ENCODE data around the gene RNASE11.
"Not testable (repeated sequence)": the region's sequence is repeated elsewhere in the genome, so short reads cannot be mapped to it uniquely, and the experiment has no call there.

RNASE11 gene

GRCh38 chr14:20620798-20621478, 33.1 kb upstream of the RNASE11 start:
- Mint-ChIP-seq H3K4me1 (ENCODE audit: low read depth) (peaks cover 35% of the 10 kb centered on the region), H3K27me3 (no peaks in the 10 kb centered on the region), H3K9me3 (ENCODE audit: low read depth) (no peaks in the 10 kb centered on the region), H3K36me3 (no peaks in the 10 kb centered on the region), H3K4me3 (no peak overlapping the region), H3K27ac (no peak overlapping the region)

- not testable (repeated sequence) for H3K27ac Mint-ChIP-seq; H3K27me3 Mint-ChIP-seq; H3K4me3 Mint-ChIP-seq; H3K36me3 Mint-ChIP-seq; H3K9me3 Mint-ChIP-seq (ENCODE audit: low read depth)
- H3K4me1 Mint-ChIP-seq (ENCODE audit: low read depth), result peaks cover 24% of the 10 kb centered on the region
Observed at GRCh38 chr14:20619688-20620087, 31.9 kb upstream of the RNASE11 start.

GRCh38 chr14:20618271-20618749, 30.5 kb upstream of the RNASE11 start:
- H3K27me3 Mint-ChIP-seq, result no peaks in the 10 kb centered on the region
- peaks cover 13% of the 10 kb centered on the region for H3K4me1 Mint-ChIP-seq (ENCODE audit: low read depth)
- H3K27ac Mint-ChIP-seq, result no peak overlapping the region
- H3K9me3 Mint-ChIP-seq (ENCODE audit: low read depth), result no peaks in the 10 kb centered on the region
- no peaks in the 10 kb centered on the region for H3K36me3 Mint-ChIP-seq
- no peak overlapping the region for H3K4me3 Mint-ChIP-seq

- no peaks in the 10 kb centered on the region for H3K36me3 Mint-ChIP-seq
Observed at GRCh38 chr14:20617138-20618003, 29.6 kb upstream of the RNASE11 start.

GRCh38 chr14:20615996-20616395, 28.2 kb upstream of the RNASE11 start:
- Mint-ChIP-seq H3K4me1 (ENCODE audit: low read depth) (peaks cover 5% of the 10 kb centered on the region), H3K36me3 (no peaks in the 10 kb centered on the region), H3K27ac (no peak overlapping the region)

More at GRCh38 chr14:20617138-20618003, 29.6 kb upstream of the RNASE11 start:
- Mint-ChIP-seq H3K9me3 (ENCODE audit: low read depth) (no peaks in the 10 kb centered on the region), H3K27me3 (no peaks in the 10 kb centered on the region), H3K4me1 (ENCODE audit: low read depth) (peaks cover 5% of the 10 kb centered on the region), H3K27ac (no peak overlapping the region), H3K4me3 (no peak overlapping the region)

GRCh38 chr14:20614038-20614840, 26.4 kb upstream of the RNASE11 start:
- Mint-ChIP-seq H3K9me3 (ENCODE audit: low read depth) (no peaks in the 10 kb centered on the region), H3K27ac (no peak overlapping the region), H3K36me3 (no peaks in the 10 kb centered on the region), H3K4me3 (no peak overlapping the region), H3K27me3 (no peaks in the 10 kb centered on the region), H3K4me1 (ENCODE audit: low read depth) (peaks cover 5% of the 10 kb centered on the region)

More at GRCh38 chr14:20615996-20616395, 28.2 kb upstream of the RNASE11 start:
- no peaks in the 10 kb centered on the region for H3K27me3 Mint-ChIP-seq
- no peak overlapping the region for H3K4me3 Mint-ChIP-seq
- H3K9me3 Mint-ChIP-seq (ENCODE audit: low read depth), result no peaks in the 10 kb centered on the region

- Mint-ChIP-seq H3K27me3 (no peaks in the 10 kb centered on the region), H3K4me3 (no peak overlapping the region), H3K9me3 (ENCODE audit: low read depth) (no peaks in the 10 kb centered on the region), H3K36me3 (no peaks in the 10 kb centered on the region), H3K4me1 (ENCODE audit: low read depth) (peaks cover 5% of the 10 kb centered on the region), H3K27ac (no peak overlapping the region)
Observed at GRCh38 chr14:20613094-20614037, 25.6 kb upstream of the RNASE11 start.

- Mint-ChIP-seq H3K27ac (no peak overlapping the region), H3K4me3 (no peak overlapping the region), H3K9me3 (ENCODE audit: low read depth) (no peaks in the 10 kb centered on the region), H3K36me3 (no peaks in the 10 kb centered on the region), H3K4me1 (ENCODE audit: low read depth) (peaks cover 1% of the 10 kb centered on the region), H3K27me3 (no peaks in the 10 kb centered on the region)
Observed at GRCh38 chr14:20612403-20612802, 24.6 kb upstream of the RNASE11 start.

GRCh38 chr14:20611277-20611676, 23.5 kb upstream of the RNASE11 start:
- Mint-ChIP-seq H3K27me3 (no peaks in the 10 kb centered on the region), H3K9me3 (ENCODE audit: low read depth) (no peaks in the 10 kb centered on the region), H3K36me3 (no peaks in the 10 kb centered on the region), H3K27ac (no peak overlapping the region), H3K4me3 (no peak overlapping the region), H3K4me1 (ENCODE audit: low read depth) (peaks cover 1% of the 10 kb centered on the region)

GRCh38 chr14:20610002-20610765, 22.4 kb upstream of the RNASE11 start:
- H3K4me1 Mint-ChIP-seq (ENCODE audit: low read depth), result no peaks in the 10 kb centered on the region
- no peaks in the 10 kb centered on the region for H3K36me3 Mint-ChIP-seq
- H3K27me3 Mint-ChIP-seq, result no peaks in the 10 kb centered on the region
- H3K9me3 Mint-ChIP-seq (ENCODE audit: low read depth), result no peaks in the 10 kb centered on the region
- no peak overlapping the region for H3K4me3 Mint-ChIP-seq
- H3K27ac Mint-ChIP-seq, result no peak overlapping the region

GRCh38 chr14:20609215-20610001, 21.6 kb upstream of the RNASE11 start:
- Mint-ChIP-seq H3K27ac (no peak overlapping the region), H3K4me1 (ENCODE audit: low read depth) (no peaks in the 10 kb centered on the region), H3K9me3 (ENCODE audit: low read depth) (no peaks in the 10 kb centered on the region), H3K27me3 (no peaks in the 10 kb centered on the region), H3K4me3 (no peak overlapping the region), H3K36me3 (no peaks in the 10 kb centered on the region)

GRCh38 chr14:20608383-20609110, 20.7 kb upstream of the RNASE11 start:
- no peaks in the 10 kb centered on the region for H3K27me3 Mint-ChIP-seq
- H3K36me3 Mint-ChIP-seq, result no peaks in the 10 kb centered on the region
- H3K4me1 Mint-ChIP-seq (ENCODE audit: low read depth), result no peaks in the 10 kb centered on the region
- no peaks in the 10 kb centered on the region for H3K9me3 Mint-ChIP-seq (ENCODE audit: low read depth)
- no peak overlapping the region for H3K27ac Mint-ChIP-seq
- H3K4me3 Mint-ChIP-seq, result no peak overlapping the region

Data from activated naive CD8-positive, alpha-beta T cell (primary cell).